ENCODE data around the gene PRDM9.
"Not testable (repeated sequence)": the region's sequence is repeated elsewhere in the genome, so short reads cannot be mapped to it uniquely, and the experiment has no call there.

Gene PRDM9

GRCh38 chr5:23507278-23507685, at the start of gene PRDM9:
TSS of gene PRDM9 (plus strand) at chr5:23507609. CDS start at chr5:23509034, 1,425 bp downstream.
- peak; percentile 0 for DNase-seq (ENCODE audit: low read depth)

DNA sequence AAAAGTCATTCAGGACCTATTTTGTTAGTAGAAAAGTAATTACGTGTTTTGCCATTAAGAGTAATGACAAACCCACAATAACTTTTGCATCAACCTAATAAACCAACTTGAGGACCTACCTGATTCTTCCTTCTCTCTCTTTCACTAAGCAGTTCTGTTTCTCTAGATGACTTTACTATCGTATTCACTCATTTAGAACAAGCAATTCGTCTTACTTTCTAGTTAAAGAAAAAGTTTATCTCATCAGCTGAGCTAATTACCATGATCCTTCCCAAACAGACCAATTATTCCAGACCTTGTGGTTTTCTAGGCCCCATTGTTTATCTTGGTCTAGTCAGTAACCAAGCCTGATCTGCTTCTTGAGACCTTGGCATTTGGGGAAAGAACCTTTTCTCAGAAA, 49.6 kb upstream of the PRDM9 start:
- DNase-seq (ENCODE audit: low read depth), result no peak

GRCh38 chr5:23459214-23459613, 48.2 kb upstream of the PRDM9 start:
- DNase-seq (ENCODE audit: low read depth), result no peak

GRCh38 chr5:23461576-23461975, 45.8 kb upstream of the PRDM9 start:
- DNase-seq (ENCODE audit: low read depth), result no peak

DNA sequence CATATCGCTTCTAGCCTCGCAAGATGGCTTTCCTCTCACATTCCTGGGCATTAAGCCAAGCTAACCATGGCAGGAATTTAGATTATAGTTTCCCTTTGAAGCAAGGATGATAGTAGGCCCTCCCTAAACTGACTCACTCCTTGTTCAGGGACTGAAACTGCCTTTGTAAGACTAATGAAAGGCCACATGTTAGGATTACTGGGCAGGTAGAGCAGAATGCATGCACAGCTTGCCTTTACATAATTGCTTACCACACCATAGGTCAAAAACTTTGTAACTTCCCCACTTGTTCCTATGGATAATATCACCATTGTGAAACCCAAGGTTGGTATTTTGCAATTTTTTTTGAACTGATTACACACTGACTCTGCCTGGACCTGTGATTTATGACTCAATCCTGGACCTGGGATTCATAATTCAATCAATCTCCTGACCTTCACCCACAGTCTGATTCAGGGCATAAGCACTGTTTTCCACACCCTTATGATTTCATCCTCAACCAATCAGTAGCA, 41.0 kb upstream of the PRDM9 start:
- no peak for DNase-seq (ENCODE audit: low read depth)

DNA sequence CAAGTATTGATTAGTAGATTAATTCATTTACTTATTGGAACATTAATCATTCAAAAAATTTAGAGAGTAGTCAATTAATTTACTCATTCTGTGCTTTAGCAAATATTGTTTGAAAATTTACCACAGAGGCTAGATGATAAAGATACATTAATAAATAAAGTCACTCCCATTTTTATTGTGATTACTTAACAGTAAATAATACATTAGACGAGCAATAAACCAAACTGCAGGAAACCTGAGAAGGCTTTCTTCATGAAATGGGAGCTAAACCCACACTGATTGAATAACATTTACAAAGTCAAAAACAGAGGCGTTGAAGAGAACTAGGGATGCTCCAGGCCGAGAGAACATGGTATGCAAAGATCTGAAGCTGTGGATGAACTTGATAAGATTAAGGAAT, 38.8 kb upstream of the PRDM9 start:
- DNase-seq (ENCODE audit: low read depth), result no peak

DNA sequence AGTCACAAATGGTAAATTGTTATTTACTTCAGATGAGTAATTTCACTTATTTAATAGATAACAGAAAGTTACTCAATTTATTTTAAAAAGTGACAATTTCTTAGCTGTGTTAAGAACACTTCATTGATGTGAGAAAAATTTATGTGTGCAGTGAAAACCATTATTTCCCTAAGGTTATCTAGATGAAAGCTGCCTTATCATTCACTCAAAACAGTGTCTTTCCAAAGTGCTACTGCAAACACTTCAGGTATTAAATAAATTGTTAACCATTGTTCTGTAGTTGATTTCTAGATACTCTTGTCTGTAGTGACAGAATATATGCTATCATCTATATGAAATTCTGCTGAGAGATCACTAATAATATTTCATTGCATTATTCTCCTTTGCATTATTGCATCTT, 33.5 kb upstream of the PRDM9 start:
- DNase-seq (ENCODE audit: low read depth), result no peak

- no peak for DNase-seq (ENCODE audit: low read depth)
Observed at GRCh38 chr5:23474315-23474714, 33.1 kb upstream of the PRDM9 start.

DNA sequence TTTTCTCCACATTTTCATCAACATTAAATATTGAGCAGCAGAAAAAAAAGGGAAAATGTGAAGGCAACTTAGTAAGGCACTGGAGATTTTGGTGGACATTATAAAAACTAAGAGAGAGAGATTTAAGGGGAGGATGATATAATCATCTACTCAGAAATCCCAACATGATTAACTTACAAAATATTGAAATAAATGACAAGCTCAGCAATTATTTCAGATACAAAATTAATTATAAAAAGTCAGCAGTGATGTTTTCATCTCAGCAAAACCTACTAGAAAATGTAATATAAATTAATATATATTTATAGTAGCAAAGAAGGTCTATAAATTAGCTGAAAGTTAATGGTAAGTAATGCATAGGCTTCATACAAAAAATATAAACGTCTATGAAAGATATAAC, 30.8 kb upstream of the PRDM9 start:
- DNase-seq (ENCODE audit: low read depth), result no peak

- DNase-seq (ENCODE audit: low read depth), result no peak
Observed at GRCh38 chr5:23482642-23483041, 24.8 kb upstream of the PRDM9 start.

GRCh38 chr5:23483090-23483489, 24.3 kb upstream of the PRDM9 start:
- no peak for DNase-seq (ENCODE audit: low read depth)

DNA sequence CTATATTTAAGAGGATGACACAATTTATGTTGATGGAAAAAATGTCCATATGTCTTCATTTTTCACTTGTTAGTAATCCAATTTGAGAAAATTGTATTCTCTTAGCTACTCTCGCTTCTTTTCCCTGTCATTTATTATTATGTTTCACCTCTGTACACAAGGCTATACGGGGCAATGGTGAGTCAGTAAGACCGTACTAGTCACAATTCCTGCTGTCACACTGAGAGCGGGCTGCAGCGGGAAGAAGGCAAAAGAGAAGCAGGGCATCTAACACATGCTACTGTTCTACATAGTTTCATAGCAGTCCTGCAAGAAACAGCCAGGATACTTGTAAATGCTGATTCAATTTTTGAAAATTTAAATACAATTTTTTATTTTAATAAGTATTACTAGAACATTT, 23.3 kb upstream of the PRDM9 start:
- DNase-seq (ENCODE audit: low read depth), result no peak

DNA sequence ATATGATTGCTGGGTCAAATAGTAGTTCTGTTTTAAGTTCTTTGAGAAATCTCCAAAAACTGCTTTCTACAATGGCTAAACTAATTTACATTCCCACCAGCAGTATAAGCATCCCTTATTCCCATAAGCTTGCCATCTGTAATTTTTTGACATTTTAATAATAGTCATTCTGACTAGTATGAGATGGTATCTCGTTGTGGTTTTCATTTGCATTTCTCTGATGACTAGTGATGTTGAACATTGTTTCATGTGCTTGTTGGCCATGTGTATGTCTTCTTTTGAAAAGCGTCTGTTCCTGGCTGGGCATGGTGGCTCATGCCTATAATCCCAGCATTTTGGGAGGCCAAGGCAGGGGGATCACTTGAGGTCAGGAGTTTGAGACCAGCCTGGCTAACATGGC, 21.2 kb upstream of the PRDM9 start:
- not testable (repeated sequence) for DNase-seq (ENCODE audit: low read depth)

- no peak for DNase-seq (ENCODE audit: low read depth)
Observed at GRCh38 chr5:23490993-23491392, 16.4 kb upstream of the PRDM9 start.

DNA sequence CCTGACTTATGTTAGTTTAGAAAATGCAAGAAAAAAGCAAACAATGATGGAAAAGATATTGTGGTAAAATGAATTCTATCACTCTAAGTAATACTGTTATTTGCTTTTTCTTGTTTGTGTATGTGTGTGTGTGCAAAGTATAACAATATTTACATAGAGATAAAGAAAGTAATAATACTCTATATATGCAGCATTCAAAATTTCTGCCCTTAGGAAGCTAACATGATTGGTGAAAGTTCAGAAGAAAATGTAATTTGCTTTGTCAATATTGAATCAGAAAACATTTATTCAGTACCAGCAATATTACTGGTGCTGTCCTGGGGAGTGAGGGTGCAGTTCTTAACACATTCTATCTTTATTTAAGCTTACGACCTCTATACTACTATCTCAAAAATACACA, 12.9 kb upstream of the PRDM9 start:
- DNase-seq (ENCODE audit: low read depth), result no peak

DNA sequence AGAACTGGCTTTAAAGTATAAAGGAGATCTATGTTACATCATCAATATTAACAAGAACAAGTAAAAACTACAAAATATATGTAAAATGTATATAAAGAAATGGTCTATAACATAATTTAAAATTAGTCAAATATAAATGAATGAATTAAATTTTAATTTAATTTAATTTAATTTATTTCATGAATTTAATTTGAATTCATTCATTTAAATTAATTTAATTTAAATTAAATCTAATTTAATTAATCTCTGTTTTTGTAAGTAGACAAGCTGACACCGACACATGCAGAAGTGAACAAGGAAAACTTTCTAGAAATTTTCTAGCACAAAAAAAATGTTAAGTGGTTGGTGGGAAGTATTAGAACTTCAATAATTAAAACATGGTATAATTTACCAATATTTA, 10.8 kb upstream of the PRDM9 start:
- DNase-seq (ENCODE audit: low read depth), result no peak

GRCh38 chr5:23506329-23507236, 826 bp upstream of the PRDM9 start:
- DNase-seq (ENCODE audit: low read depth), result no peak

DNA sequence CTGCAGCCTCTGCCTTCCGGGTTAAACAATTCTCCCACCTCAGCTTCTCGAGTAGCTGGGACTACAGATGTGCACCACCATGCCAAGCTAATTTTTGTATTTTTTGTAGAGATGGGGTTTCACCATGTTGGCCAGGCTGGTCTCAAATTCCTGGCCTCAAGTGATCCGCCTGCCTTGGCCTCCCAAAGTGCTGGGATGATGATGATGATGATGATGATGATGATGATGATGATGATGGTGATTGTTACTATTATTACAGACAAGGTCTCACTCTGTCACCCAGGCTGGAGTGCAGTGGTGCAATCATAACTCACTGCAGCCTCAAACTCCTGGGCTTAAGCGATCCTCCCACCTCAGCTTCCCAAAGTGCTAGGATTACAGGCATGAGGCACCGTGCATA, 3.0 kb downstream of the PRDM9 start:
- not testable (repeated sequence) for DNase-seq (ENCODE audit: low read depth)

GRCh38 chr5:23522553-23522952, 15.1 kb downstream of the PRDM9 start:
- no peak for DNase-seq (ENCODE audit: low read depth)

GRCh38 chr5:23523031-23523430, 15.6 kb downstream of the PRDM9 start:
- DNase-seq (ENCODE audit: low read depth), result no peak

- no peak for DNase-seq (ENCODE audit: low read depth)
Observed at GRCh38 chr5:23523998-23524397, 16.6 kb downstream of the PRDM9 start.

GRCh38 chr5:23525751-23526150, 18.3 kb downstream of the PRDM9 start:
- no peak for DNase-seq (ENCODE audit: low read depth)

- not testable (repeated sequence) for DNase-seq (ENCODE audit: low read depth)
Observed at GRCh38 chr5:23526616-23527015, 19.2 kb downstream of the PRDM9 start.
